K562 (cell line): ENCODE results near the gene HOXA2. TPM values are rescaled to one million over a fixed set of nuclear protein-coding genes. Genes with fewer than 3 reads are reported as not detected.

ENCODE experiments used
- ATAC-seq: fragments of 200-7000 bp; cut with Tn5 transposase; 3 replicates; pipeline ENCODE4 v1.9.1; 2020; ENCODE audit warnings: moderate library complexity
- BruUV-seq: library from RNA; stranded (reverse); fragments of 400-500 nt; replicated peaks from 2 replicates; lab custom pipeline; 2021; lab: Mats Ljungman, UMichigan
- CTCF ChIA-PET: fragments of 300-600 bp; formaldehyde crosslinking; extraction: SDS; loops from one replicate; lab custom pipeline; 2021; ENCODE audit warnings: low intra/inter-chr PET ratio; lab: Yijun Ruan, JAX
- POLR2A ChIA-PET: fragments of 300-600, 350-650 bp; sonication (Branson Sonifier 250); formaldehyde crosslinking; extraction: SDS; loops from one replicate; lab custom pipeline; 2021; ENCODE audit warnings: antibody characterized with exemption, inconsistent platforms; lab: Yijun Ruan, JAX
- DNase-seq, 4 experiments: peaks; one replicate each; pipeline versions ENCODE4 v3.0.0 to v3.0.0-alpha.2; 2011 to 2018; ENCODE audit warnings: low spot score in 3 of 4, mixed read lengths in 3 of 4; ENCODE audit errors: extremely low read depth in 1 of 4
- FAIRE-seq: peaks from 2 replicates; lab custom pipeline; 2011; peaks lifted over from hg19 to GRCh38; lab: Jason Lieb, UNC
- H2AFZ ChIP-seq: 2 replicates; pipeline ENCODE4 v1.6.0; 2011; ENCODE audit warnings: low read depth, low read length, control low read depth, inconsistent platforms
- H3K27ac ChIP-seq: fragments of 200-600 bp; 3 replicates; pipeline ENCODE4 v1.8.0; 2011; ENCODE audit warnings: low read depth, mild to moderate bottlenecking, control low read depth, inconsistent platforms, low read length, moderate library complexity, mixed read lengths; ENCODE audit errors: extremely low read depth
- H3K27me3 ChIP-seq, 2 experiments: fragments of 300-600 bp in 1 of 2; 2 replicates in 1 of 2; 3 replicates in 1 of 2; pipeline versions ENCODE4 v1.6.0 to v1.8.0; 2011; ENCODE audit warnings: inconsistent platforms in 2 of 2, low read length in 2 of 2, mild to moderate bottlenecking in 1 of 2, mixed read lengths in 1 of 2, moderate library complexity in 1 of 2; ENCODE audit not compliant: control insufficient read depth in 2 of 2, insufficient read depth in 2 of 2
- H3K36me3 ChIP-seq: fragments of 300-600 bp; 3 replicates; pipeline ENCODE4 v1.8.0; 2011; ENCODE audit warnings: mild to moderate bottlenecking, low read length, inconsistent platforms; ENCODE audit not compliant: control insufficient read depth, insufficient read depth
- H3K4me1 ChIP-seq, 2 experiments: fragments of 200-600 bp in 1 of 2; replicated peaks in 1 of 2; 2 replicates in 1 of 2; 3 replicates in 1 of 2; pipeline versions ENCODE4 v1.5.1 to v1.8.0; 2011; ENCODE audit warnings: inconsistent platforms in 2 of 2, low read length in 2 of 2, mild to moderate bottlenecking in 1 of 2, mixed read lengths in 1 of 2, moderate library complexity in 1 of 2; ENCODE audit not compliant: control insufficient read depth in 2 of 2, insufficient read depth in 2 of 2
- H3K4me2 ChIP-seq: 2 replicates; pipeline ENCODE4 v1.6.1; 2011; ENCODE audit warnings: low read length, control low read depth, inconsistent platforms, mixed read lengths; ENCODE audit not compliant: insufficient read depth
- H3K4me3 ChIP-seq: fragments of 200-600 bp; sonication (generic), shearing (Covaris generic); 2 replicates; pipeline ENCODE4 v1.5.1; 2016; ENCODE audit warnings: control low read depth, inconsistent platforms
- H3K79me2 ChIP-seq: fragments of 200-600 bp; 3 replicates; pipeline ENCODE4 v1.8.0; 2011; ENCODE audit warnings: low read length, inconsistent platforms; ENCODE audit not compliant: control insufficient read depth, insufficient read depth
- H3K9ac ChIP-seq, 2 experiments: 2 replicates each; pipeline versions ENCODE4 v1.6.0 to v1.6.1; 2011; ENCODE audit warnings: low read depth in 2 of 2, low read length in 2 of 2, control low read depth in 1 of 2, inconsistent platforms in 1 of 2, mild to moderate bottlenecking in 1 of 2, mixed read lengths in 1 of 2; ENCODE audit not compliant: insufficient read depth in 1 of 2
- H3K9me1 ChIP-seq: one replicate; pipeline ENCODE4 v1.6.0; 2011; ENCODE audit warnings: inconsistent platforms, mild to moderate bottlenecking, low read length, moderate library complexity; ENCODE audit not compliant: control insufficient read depth, insufficient read depth
- H3K9me3 ChIP-seq: replicated peaks from 2 replicates; pipeline ENCODE4 v1.5.1; 2011; ENCODE audit warnings: low read depth, low read length, inconsistent platforms; ENCODE audit not compliant: control insufficient read depth, insufficient read depth
- H4K20me1 ChIP-seq: replicated peaks from 2 replicates; pipeline ENCODE4 v1.6.1; 2011; ENCODE audit warnings: low read length, inconsistent platforms, mixed read lengths; ENCODE audit not compliant: control insufficient read depth, insufficient read depth
- HSF4 ChIP-seq: fragments of 250-450 bp; sonication (Bioruptor Pico); IDR thresholded peaks from 2 replicates; pipeline ENCODE4 v2.1.2; 2022; ENCODE audit warnings: mild to moderate bottlenecking, moderate library complexity, borderline replicate concordance
- RBM34 ChIP-seq: fragments of 200-400 bp; formaldehyde crosslinking; IDR thresholded peaks from 2 replicates; pipeline ENCODE4 v1.6.1; 2018; ENCODE audit warnings: low read length, borderline replicate concordance; ENCODE audit not compliant: insufficient read depth
- SAFB ChIP-seq: fragments of 200-400 bp; formaldehyde crosslinking; IDR thresholded peaks from 2 replicates; pipeline ENCODE4 v1.6.1; 2017; ENCODE audit warnings: low read depth, low read length, borderline replicate concordance
- SP1 ChIP-seq: sonication (generic); formaldehyde crosslinking; IDR thresholded peaks from 2 replicates; pipeline ENCODE4 v1.8.1; 2022; ENCODE audit warnings: mild to moderate bottlenecking, missing genetic modification reagents
- TFAM ChIP-seq: fragments of 250-450 bp; sonication (Bioruptor Pico); conservative IDR thresholded peaks from 2 replicates; pipeline ENCODE4 v1.5.0; 2021; ENCODE audit warnings: mild to moderate bottlenecking, moderate library complexity
- ZBTB7A ChIP-seq: IDR thresholded peaks from 2 replicates; pipeline ENCODE4 v1.6.1; 2011; ENCODE audit warnings: low read depth, mild to moderate bottlenecking, low read length, moderate library complexity, borderline replicate concordance; ENCODE audit not compliant: control insufficient read depth
- whole genome bisulfite sequencing: fragments of 100-300 bp; shearing (Covaris generic); methylation state at CpG from one replicate; pipeline ENCODE4 v1.1.6; 2016; ENCODE audit warnings: low coverage, mixed read lengths; ENCODE audit not compliant: insufficient coverage; ENCODE audit errors: missing lambda C conversion rate; 5-methylcytosine and 5-hydroxymethylcytosine counted together
- in situ Hi-C: fragments of 300-500 bp; cut with MboI; formaldehyde crosslinking; loops from 4 replicates; pipeline ENCODE4 v1.15.0; 2018; ENCODE audit warnings: inconsistent platforms, mixed read lengths
- intact Hi-C: fragments of 100-400 bp; cut with micrococcal nuclease; formaldehyde crosslinking; loops from 2 replicates; pipeline ENCODE4 v1.14.2; 2022
- polyA plus RNA-seq, 8 experiments: library from polyadenylated mRNA; depleted of rRNA in 4 of 8; stranded (reverse) in 5 of 8; unstranded in 3 of 8; fragments of >200 nt; fragmentation: Nextera tagmentation in 2 of 8; fragmentation: Illumina TruSeq in 1 of 8; extraction: Ambion mirVana in 2 of 8; extraction: Trizol in 1 of 8; gene quantifications; 2 replicates each; pipeline versions ENCODE4 v1.2.1 to v1.2.3, GENCODE V29; 2011 to 2014; ENCODE audit warnings: inconsistent platforms in 1 of 8, missing spikeins in 1 of 8
- total RNA-seq, 7 experiments: library from RNA; depleted of rRNA in 6 of 7; stranded (reverse); fragments of >200 nt in 6 of 7; fragmentation: Illumina TruSeq in 2 of 7; extraction: Trizol in 2 of 7; gene quantifications; 2 replicates each; pipeline versions ENCODE4 v1.2.1 to v1.2.3, GENCODE V29; 2011 to 2021; ENCODE audit warnings: low replicate concordance in 1 of 7
- TF ChIP-seq, protein P1 (sequence below): fragments of 250-450 bp; sonication (Bioruptor Pico); IDR thresholded peaks from 2 replicates; pipeline ENCODE4 v1.8.0; 2022; ENCODE audit warnings: inconsistent platforms, mild to moderate bottlenecking, moderate library complexity, borderline replicate concordance
- TF ChIP-seq, protein P2 (sequence below), 2 experiments: fragments of 450-650 bp in 1 of 2; IDR thresholded peaks; 2 replicates each; pipeline ENCODE4 v1.6.1; 2011 to 2017; ENCODE audit warnings: low read depth in 2 of 2, antibody characterized with exemption in 1 of 2, borderline replicate concordance in 1 of 2, low read length in 1 of 2, mild to moderate bottlenecking in 1 of 2, mixed read lengths in 1 of 2; ENCODE audit not compliant: control insufficient read depth in 1 of 2
- TF ChIP-seq, protein P3 (sequence below): sonication (generic); IDR thresholded peaks from 2 replicates; pipeline ENCODE4 v1.6.1; 2016

HOXA2 gene
- total and polyA plus RNA-seq, 9 of the 15 experiments (the other 6 are each of a cell fraction or from before 2014, with no cell fraction given) = 0.04 TPM; not detected in 8

DNA sequence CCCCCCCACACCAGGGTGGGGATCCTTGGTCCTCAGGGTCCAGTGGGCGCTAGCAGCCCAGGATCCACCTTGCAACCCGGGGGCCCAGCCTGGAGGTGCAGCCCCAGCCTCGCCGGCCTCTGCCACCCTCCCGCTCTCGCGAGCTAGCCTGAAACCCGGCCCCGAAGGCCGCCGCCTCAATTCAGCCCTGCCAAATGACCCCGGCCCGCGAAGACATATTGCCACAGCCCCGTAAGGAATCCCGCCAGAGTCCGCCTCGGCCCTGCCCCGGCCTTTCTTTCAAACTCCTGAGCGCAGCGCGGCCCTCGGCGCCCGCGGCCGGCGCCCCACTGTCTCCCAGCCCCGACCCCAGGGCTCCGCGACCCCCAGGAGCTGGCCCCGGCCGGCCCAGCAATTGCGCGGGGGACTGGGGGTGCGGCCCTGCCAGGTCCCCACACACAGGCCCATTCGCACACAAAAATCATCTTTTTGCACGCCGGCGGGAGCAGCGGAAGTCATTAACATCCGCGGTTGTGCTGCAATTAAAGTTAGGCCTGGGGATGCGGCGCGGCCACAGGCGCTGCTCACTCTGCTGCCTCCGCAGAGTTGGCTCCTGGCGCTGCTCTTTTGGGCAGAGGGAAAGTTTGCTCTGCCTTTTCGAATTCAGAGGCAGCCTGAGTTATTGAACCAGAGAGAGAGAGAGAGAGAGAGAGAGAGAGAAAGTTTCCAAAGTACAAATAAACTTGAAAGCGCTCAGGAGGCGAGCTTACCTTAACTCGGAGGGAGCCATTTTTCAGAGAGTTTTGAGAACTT lies 37.0 kb upstream of the HOXA2 start:
- Histone ChIP-seq H3K4me1 (peaks cover 7 to 8% of the 10 kb centered on the region in 2 experiments; a peak in 2 of 5 replicates), H3K9ac (no peak overlapping the region), H3K9me1 (no peaks in the 10 kb centered on the region), H3K27ac (no peak overlapping the region), H3K4me2 (no peak overlapping the region), H3K4me3 (no peak overlapping the region), H3K27me3 (peaks cover 26 to 64% of the 10 kb centered on the region in 2 experiments), H4K20me1 (no peaks in the 10 kb centered on the region), H3K36me3 (no peaks in the 10 kb centered on the region), H2AFZ (no peak overlapping the region), H3K9me3 (no peaks in the 10 kb centered on the region), H3K79me2 (no peaks in the 10 kb centered on the region)
- WGBS = 22% methylated on average over 25 of the region's 53 CpGs
- ATAC-seq (no peak), FAIRE-seq (no peak), DNase-seq (no peak)
- intact Hi-C loops (no loop called here), in situ Hi-C loops (loop anchor here (10.0 kb wide), 1 partner anchor 285 kb away; no protein-coding TSS in a partner anchor)
- BruUV-seq = no TSS peak
- ChIA-PET CTCF (no interaction called here), POLR2A (interaction anchor here (0.6 to 0.8 kb wide), 2 partner anchors 11 to 1988 kb away, joined by 3 to 5 read pairs; no protein-coding TSS in a partner anchor)
- TF ChIP-seq, protein P1, sequence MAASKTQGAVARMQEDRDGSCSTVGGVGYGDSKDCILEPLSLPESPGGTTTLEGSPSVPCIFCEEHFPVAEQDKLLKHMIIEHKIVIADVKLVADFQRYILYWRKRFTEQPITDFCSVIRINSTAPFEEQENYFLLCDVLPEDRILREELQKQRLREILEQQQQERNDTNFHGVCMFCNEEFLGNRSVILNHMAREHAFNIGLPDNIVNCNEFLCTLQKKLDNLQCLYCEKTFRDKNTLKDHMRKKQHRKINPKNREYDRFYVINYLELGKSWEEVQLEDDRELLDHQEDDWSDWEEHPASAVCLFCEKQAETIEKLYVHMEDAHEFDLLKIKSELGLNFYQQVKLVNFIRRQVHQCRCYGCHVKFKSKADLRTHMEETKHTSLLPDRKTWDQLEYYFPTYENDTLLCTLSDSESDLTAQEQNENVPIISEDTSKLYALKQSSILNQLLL (CRISPR knock-in tag) = no peak
- TF ChIP-seq SAFB (no peak), TFAM (CRISPR knock-in tag) (no peak), HSF4 (CRISPR knock-in tag) (no peak), ZBTB7A (no peak), SP1 (CRISPR knock-in tag) (no peak), RBM34 (no peak)
- TF ChIP-seq, protein P2, sequence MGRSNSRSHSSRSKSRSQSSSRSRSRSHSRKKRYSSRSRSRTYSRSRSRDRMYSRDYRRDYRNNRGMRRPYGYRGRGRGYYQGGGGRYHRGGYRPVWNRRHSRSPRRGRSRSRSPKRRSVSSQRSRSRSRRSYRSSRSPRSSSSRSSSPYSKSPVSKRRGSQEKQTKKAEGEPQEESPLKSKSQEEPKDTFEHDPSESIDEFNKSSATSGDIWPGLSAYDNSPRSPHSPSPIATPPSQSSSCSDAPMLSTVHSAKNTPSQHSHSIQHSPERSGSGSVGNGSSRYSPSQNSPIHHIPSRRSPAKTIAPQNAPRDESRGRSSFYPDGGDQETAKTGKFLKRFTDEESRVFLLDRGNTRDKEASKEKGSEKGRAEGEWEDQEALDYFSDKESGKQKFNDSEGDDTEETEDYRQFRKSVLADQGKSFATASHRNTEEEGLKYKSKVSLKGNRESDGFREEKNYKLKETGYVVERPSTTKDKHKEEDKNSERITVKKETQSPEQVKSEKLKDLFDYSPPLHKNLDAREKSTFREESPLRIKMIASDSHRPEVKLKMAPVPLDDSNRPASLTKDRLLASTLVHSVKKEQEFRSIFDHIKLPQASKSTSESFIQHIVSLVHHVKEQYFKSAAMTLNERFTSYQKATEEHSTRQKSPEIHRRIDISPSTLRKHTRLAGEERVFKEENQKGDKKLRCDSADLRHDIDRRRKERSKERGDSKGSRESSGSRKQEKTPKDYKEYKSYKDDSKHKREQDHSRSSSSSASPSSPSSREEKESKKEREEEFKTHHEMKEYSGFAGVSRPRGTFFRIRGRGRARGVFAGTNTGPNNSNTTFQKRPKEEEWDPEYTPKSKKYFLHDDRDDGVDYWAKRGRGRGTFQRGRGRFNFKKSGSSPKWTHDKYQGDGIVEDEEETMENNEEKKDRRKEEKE (IDR thresholded peaks at IDR 0.05; ENCODE audit: borderline replicate concordance in 1 of 2, control insufficient read depth in 1 of 2, low read depth in 2 of 2, low read length in 1 of 2) = no peak
- TF ChIP-seq, protein P3, sequence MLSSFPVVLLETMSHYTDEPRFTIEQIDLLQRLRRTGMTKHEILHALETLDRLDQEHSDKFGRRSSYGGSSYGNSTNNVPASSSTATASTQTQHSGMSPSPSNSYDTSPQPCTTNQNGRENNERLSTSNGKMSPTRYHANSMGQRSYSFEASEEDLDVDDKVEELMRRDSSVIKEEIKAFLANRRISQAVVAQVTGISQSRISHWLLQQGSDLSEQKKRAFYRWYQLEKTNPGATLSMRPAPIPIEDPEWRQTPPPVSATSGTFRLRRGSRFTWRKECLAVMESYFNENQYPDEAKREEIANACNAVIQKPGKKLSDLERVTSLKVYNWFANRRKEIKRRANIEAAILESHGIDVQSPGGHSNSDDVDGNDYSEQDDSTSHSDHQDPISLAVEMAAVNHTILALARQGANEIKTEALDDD = no peak
